ENCODE results near the gene TREM1.

DNA sequence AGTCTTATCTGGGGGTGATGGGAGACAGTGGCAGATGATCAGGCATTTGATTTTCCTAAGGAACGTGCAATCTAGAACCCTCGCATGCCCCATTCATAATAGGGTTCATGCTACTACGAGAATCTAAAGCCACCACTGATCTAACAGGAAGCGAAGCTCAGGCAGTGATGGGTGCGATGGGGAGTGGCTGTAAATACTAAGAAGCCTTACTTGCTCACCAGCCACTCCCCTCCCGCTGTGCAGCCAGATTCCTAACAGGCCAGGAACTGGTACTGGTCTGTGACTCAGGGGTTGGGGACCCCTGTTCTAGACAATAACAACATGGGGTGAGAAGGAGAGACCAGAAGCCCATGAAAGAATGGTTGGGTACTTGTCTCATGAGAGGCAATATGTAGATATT, 53.8 kb downstream of the TREM1 start:
- TF ChIP-seq, protein P1, sequence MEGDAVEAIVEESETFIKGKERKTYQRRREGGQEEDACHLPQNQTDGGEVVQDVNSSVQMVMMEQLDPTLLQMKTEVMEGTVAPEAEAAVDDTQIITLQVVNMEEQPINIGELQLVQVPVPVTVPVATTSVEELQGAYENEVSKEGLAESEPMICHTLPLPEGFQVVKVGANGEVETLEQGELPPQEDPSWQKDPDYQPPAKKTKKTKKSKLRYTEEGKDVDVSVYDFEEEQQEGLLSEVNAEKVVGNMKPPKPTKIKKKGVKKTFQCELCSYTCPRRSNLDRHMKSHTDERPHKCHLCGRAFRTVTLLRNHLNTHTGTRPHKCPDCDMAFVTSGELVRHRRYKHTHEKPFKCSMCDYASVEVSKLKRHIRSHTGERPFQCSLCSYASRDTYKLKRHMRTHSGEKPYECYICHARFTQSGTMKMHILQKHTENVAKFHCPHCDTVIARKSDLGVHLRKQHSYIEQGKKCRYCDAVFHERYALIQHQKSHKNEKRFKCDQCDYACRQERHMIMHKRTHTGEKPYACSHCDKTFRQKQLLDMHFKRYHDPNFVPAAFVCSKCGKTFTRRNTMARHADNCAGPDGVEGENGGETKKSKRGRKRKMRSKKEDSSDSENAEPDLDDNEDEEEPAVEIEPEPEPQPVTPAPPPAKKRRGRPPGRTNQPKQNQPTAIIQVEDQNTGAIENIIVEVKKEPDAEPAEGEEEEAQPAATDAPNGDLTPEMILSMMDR (IDR thresholded peaks at IDR 0.05): no peak
- TF ChIP-seq EP300 (IDR thresholded peaks at IDR 0.05): no peak
- TF ChIP-seq POLR2A (IDR thresholded peaks at IDR 0.05): no peak
